Retina (tissue), 1 donor: ENCODE data around the gene FFAR4.

ENCODE experiments used
- DNase-seq: peaks from one replicate; pipeline ENCODE4 v3.0.0-alpha.2; 2016

Gene FFAR4

GRCh38 chr10:93601146-93601773 is 34.8 kb downstream of the FFAR4 start, which contains the start of gene RBP4:
RBP4 (minus strand) TSS chr10:93601235; CDS start chr10:93601028, 207 bp downstream.
- DNase-seq = peak; percentile 67

GRCh38 chr10:93601774-93602162 is 35.3 kb downstream of the FFAR4 start:
- no peak for DNase-seq

DNA sequence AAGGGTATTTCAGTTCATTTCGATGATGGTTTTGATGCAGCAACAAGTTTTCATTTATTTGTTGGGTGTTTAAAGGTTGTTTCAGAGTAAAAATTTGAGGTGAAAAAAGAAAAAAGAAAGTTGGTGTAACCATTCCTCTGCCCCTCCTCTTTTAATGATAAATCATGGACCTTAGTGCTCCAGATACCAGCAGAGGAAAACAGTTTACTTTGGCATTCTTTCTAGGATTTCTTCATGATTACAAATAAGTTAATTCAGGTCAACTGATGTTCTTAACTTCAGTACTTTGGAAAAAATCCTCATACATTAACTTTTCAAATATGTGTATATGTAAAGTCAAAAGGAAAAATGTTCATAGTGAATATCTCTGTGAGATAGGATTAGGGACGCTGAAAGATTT is 36.6 kb downstream of the FFAR4 start:
- no peak for DNase-seq

- no peak for DNase-seq
Measured at GRCh38 chr10:93604146-93604545, 37.7 kb downstream of the FFAR4 start.

GRCh38 chr10:93608421-93608820 is 42.0 kb downstream of the FFAR4 start:
- DNase-seq = no peak

DNA sequence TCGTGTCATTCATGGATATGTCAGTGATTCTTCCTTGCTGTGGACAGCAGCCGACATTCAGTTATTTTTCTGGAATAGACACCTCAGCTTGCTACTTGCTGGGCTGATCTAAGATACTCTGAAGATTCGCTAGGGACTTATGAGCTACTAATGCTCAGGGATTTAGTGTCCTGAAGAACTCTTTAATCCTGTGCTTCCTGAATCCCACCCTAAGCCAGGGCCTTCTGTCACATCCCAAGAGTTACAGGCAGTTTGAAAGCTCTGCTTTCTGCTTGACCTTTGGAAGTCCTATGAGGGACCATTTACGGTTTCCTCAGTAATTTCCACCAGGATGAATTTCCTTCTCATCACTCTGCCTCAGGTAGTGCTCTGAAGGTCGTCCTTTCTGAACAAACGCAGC is 45.8 kb downstream of the FFAR4 start, which contains the start of gene PDE6C:
PDE6C (plus strand) TSS at position 227 of the 400 bp plus-strand sequence. CDS start 189 bp downstream, outside the sequence.
- no peak for DNase-seq

- no peak for DNase-seq
Measured at GRCh38 chr10:93613126-93613525, 46.7 kb downstream of the FFAR4 start.

DNA sequence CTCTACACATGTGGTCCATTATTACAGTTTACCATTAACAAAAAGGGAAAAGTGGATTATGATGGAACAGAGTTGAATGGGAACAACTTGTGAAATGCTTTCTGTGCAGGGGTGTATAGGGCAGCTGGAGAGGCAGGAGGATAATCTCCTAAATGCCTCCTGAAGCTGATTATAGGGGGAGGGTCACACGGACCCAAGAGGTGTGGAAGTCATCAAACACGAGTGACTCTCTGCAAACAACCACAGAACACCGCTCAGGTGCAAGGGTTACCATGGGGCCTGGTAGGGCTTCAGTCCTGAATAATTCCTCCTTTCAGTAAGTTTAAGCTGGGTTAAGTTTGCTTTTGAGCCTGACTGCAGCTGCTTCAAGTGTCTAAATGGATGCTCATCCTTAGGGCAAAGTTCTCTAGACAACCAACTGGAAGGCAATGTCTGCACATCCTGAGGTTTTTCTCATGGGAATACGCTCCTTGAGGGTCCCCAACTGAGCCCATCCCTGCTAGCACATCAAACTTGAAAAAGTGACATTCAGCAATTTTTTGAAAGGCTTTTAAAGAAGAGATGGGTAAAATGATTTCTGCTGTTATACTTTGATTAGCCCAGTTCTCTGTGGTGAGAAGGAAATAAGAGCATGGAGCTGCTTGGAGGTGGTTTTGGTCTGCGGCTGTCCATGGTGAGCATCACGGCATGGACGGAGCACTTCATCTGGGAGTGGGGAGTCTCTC is 47.8 kb downstream of the FFAR4 start:
- DNase-seq = no peak

DNA sequence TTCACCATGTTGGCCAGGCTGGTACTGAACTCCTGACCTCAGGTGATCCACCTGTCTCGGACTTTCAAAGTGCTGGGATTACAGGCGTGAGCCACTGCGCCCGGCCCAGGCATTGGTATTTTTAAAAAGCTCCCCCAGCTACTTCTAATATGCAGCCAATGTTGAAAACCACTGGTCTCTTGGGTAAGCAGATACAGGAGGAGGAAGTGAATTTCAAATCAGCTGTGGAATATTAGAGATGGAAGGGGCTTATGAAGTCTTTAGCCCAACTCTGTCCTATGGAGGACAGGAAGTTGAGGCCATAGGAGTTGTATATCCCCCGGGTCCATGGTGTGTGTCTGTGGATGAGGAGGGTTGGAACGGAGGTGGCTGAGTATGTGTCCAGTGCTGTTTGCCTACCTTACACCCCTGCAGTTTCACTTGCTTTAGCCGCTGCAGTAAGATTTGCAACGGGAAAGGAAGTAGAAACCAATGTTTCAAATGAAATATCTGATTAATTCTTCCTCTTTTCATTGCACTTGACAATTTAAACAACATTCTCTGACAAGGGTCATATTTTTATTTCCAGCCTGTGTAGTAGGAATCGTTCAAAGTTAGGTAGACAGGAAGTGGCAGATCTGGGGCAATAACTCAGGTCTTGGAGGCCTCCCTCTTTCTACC is 49.2 kb downstream of the FFAR4 start:
- no peak for DNase-seq

DNA sequence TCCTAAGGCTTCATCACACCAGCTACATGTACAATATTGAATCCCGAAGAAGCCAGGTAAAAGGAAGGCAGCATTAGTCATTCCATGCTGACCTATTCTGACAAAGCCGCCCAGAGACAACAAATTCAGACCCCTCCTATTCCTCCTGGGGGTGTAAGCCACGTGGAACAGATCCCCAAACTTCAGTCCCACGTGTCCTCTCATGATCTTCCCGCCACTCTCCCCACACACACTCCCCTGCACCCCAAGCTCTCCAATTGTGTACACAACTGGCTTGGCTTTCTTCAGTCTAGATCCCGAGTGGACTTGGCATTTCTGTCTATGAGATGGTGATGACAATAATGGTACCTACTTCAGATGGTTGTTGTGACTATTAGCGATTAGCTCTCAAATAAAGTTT is 54.5 kb downstream of the FFAR4 start:
- no peak for DNase-seq

GRCh38 chr10:93622942-93623341 is 56.5 kb downstream of the FFAR4 start:
- DNase-seq = no peak

- DNase-seq = peak; percentile 27
Measured at GRCh38 chr10:93628858-93629257, 62.4 kb downstream of the FFAR4 start.

DNA sequence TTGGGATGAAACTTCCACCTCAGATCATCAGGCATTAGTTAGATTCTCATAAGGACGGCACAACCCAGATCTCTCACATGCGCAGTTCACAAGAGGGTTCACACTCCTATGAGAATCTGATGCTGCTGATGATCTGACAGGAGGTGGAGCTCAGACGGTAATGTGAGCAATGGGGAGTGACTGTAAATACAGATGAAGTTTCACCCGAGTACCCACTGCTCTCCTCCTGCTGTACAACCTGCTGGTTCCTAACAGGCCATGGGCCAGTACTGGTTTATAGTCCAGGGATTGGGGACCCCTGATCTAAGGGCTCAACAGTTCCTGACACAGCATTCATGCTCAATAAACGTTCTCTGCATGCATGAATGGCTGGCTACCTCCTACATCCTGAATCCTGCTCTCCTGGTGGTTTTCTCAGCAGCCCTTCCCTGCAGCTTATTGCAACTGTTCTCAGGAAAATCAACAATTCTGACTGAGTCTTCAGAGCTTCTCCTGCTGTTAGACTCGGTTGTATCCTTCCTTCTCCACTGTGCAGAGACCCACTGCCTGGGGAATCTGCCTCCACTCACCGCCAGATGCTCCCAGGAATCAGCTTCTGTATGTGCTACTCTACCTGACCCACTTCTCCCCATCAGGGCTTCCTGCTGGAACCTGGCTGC is 63.3 kb downstream of the FFAR4 start:
- DNase-seq = peak; percentile 33

GRCh38 chr10:93630625-93631557 is 64.4 kb downstream of the FFAR4 start:
- DNase-seq = peak; percentile 70
